Astrocyte of the cerebellum (primary cell): Measurements from ENCODE around the gene EEF1E1.

Experiments
- DNase-seq: peaks from one replicate; pipeline ENCODE4 v3.0.0-alpha.2; 2011; ENCODE audit warnings: low read depth
- H3K4me3 ChIP-seq: 2 replicates; pipeline ENCODE4 v1.5.1; 2011; ENCODE audit warnings: mild to moderate bottlenecking, low read depth, low read length, moderate library complexity
- in situ Hi-C: cut with HindIII; loops from 2 replicates; pipeline ENCODE4 v1.10.0; 2017; ENCODE audit warnings: low sequenced_read_pairs
- TF ChIP-seq, protein P1 (sequence below): IDR thresholded peaks from 2 replicates; pipeline ENCODE4 v1.5.1; 2012; ENCODE audit warnings: low read length, low read depth, moderate library complexity, mild to moderate bottlenecking; ENCODE audit errors: missing control alignments

EEF1E1 gene

DNA sequence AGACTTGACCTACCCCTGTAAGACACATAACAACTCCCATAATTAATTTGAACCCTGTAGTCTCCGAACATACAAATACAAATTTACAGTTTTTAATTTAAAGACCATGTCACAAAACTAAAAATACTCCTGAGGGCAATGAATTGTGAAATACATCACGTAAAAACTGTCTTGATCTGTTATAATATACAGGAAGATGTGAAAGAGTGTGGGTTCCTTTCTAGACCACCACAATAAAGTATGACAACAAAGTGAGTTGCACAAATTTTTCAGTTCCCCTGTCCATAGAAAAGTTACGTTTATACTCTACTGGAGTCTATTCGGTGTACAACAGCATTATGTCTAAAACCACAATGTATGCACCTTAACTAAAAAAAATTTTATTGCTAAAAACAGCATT is 27.2 kb downstream of the EEF1E1 start:
- TF ChIP-seq, protein P1, sequence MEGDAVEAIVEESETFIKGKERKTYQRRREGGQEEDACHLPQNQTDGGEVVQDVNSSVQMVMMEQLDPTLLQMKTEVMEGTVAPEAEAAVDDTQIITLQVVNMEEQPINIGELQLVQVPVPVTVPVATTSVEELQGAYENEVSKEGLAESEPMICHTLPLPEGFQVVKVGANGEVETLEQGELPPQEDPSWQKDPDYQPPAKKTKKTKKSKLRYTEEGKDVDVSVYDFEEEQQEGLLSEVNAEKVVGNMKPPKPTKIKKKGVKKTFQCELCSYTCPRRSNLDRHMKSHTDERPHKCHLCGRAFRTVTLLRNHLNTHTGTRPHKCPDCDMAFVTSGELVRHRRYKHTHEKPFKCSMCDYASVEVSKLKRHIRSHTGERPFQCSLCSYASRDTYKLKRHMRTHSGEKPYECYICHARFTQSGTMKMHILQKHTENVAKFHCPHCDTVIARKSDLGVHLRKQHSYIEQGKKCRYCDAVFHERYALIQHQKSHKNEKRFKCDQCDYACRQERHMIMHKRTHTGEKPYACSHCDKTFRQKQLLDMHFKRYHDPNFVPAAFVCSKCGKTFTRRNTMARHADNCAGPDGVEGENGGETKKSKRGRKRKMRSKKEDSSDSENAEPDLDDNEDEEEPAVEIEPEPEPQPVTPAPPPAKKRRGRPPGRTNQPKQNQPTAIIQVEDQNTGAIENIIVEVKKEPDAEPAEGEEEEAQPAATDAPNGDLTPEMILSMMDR = no peak
- H3K4me3 ChIP-seq = no peak overlapping the region
- in situ Hi-C loops = no loop called here
- DNase-seq = no peak

DNA sequence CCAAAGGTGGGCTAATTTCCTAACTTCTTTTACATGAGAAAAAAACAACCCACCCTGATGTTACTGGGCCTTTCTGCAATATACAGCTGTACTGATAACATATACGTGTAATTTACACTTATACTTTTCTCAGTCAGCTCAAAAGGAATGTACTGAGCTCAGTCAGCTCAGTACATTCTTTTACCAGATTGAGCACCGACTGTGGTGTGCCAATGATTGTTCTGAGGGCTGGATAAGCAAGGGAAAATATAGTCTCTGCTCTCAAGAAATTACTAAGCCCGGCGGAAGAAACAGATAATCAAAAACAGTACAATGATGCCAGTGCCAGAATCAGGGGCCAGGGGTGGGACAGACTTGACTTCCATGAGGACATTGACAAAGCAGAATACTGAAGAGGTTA is 28.1 kb downstream of the EEF1E1 start:
- no peak overlapping the region for H3K4me3 ChIP-seq
- TF ChIP-seq, protein P1 = no peak
- in situ Hi-C loops = no loop called here
- no peak for DNase-seq

DNA sequence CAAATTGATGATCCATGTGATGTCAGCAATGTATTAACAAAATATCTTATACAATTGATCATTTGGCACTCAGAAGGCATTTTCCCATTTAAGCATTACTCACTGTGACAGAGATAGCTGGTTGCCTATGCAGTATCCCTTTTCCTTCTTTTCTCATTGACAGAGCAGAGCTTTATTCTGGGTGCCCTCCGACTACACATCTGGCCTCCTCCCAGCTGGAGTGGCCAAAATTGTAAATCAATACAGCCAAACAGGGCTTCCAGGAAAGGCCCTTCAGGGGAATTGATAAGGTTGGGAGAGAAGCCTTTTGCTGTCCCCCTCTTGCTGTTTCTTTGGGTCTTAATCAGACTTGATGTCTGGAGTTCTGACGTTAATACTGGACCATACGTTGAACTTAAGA is 28.6 kb downstream of the EEF1E1 start:
- in situ Hi-C loops = no loop called here
- TF ChIP-seq, protein P1 = no peak
- no peak for DNase-seq
- no peak overlapping the region for H3K4me3 ChIP-seq

DNA sequence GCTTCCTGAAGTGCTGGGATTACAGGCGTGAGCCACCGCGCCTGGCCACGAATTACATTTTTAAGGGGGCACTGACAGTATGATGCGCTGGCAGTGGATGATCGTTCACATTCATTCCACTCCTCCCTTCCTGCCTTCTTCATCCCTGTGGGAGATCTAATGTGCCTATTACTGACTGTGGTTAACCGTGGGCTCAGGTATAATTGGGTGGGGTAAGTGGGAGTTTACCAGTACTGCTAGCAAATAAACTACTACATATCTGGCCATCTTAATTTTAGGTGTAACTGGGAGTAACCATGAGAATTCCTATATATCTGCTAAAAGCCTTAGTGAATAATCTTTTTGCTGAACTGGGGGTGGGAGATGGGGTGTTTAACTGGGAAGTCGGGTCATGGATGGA is 31.6 kb downstream of the EEF1E1 start:
- no peak overlapping the region for H3K4me3 ChIP-seq
- in situ Hi-C loops = no loop called here
- TF ChIP-seq, protein P1 = no peak
- no peak for DNase-seq

DNA sequence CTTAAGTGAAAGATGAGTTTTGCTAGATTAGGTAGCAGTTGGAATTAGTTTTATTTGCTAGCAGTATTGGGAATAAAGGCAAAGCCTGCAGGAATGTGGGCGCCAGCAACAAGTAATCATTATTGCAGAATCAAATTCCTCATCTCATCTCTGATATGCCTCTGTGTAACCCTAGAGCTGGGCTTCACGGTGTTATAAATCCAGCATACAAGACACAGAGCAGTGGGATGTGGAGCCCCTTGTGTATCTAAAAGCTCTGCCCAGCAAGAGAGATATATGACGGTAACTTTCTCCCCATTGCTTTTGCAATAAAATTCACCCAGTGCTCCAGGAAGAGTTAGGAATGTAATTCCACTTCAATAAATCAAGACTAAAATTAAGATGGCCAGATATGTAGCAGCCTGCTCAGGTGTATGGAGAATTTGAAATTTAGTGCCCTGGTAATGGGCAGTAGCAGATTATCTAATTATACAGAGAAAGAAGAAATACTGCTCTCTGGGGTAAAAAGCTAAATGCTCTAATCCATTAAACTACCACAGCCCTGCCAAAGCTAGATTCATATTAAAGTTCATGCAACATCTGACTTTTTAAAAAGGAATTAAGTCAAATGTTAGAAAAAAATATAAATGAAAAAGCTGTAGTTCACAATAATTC is 32.6 kb downstream of the EEF1E1 start:
- DNase-seq = no peak
- H3K4me3 ChIP-seq = no peak overlapping the region
- in situ Hi-C loops = loop anchor here (5.0 kb wide), 2 partner anchors 57 to 103 kb away; no protein-coding TSS in a partner anchor
- TF ChIP-seq, protein P1 = no peak

DNA sequence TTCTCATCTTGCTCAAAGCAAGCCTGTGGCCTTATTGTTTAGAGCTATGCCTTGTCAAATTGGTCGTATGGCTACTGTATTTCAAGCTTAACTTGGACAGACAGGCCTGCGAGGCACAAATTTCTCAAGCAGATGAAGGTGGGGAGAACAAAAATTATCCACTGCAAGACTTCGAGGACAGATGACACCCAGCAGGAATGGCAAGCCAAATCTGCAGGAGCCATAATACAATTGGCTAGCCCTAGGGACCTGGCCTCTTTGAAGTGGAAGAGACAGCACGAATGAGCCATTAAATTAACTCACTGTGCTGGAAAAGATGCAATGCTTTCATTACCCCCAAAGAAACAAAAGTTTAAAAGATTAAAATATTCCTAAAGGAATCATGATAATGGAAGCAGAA is 33.2 kb downstream of the EEF1E1 start:
- in situ Hi-C loops = loop anchor here (5.0 kb wide), 2 partner anchors 57 to 103 kb away; no protein-coding TSS in a partner anchor
- TF ChIP-seq, protein P1 = no peak
- no peak overlapping the region for H3K4me3 ChIP-seq
- DNase-seq = no peak
